Amniotic epithelial cell (primary cell): ENCODE data around the gene STKLD1.
A peak's percentile ranks its signal among the peaks of the same experiment; 100 is the strongest.

Experiments used
- DNase-seq: peaks from one replicate; pipeline ENCODE4 v3.0.0-alpha.2; 2010; ENCODE audit warnings: low read depth

The STKLD1 gene

GRCh38 chr9:133345596-133345995 lies 30.6 kb upstream of the STKLD1 start:
- DNase-seq, result no peak

- no peak for DNase-seq
These were observed 30.0 kb upstream of the STKLD1 start for GRCh38 chr9:133346021-133346785.

GRCh38 chr9:133347515-133347984 lies 28.6 kb upstream of the STKLD1 start:
- DNase-seq, result no peak

- peak; percentile 95 for DNase-seq
These were observed 28.0 kb upstream of the STKLD1 start, which contains the start of the genes MED22 and RPL7A for GRCh38 chr9:133347985-133348717. TSS of gene MED22 (minus strand) at chr9:133348131. CDS start at chr9:133346662, 1,469 bp downstream. TSS of gene RPL7A (plus strand) at chr9:133348218. CDS start at chr9:133348244, 26 bp downstream.

- no peak for DNase-seq
These were observed 27.2 kb upstream of the STKLD1 start for GRCh38 chr9:133348718-133349573.

GRCh38 chr9:133349965-133350616 lies 26.1 kb upstream of the STKLD1 start:
- DNase-seq, result no peak

GRCh38 chr9:133351526-133351907 lies 24.6 kb upstream of the STKLD1 start:
- no peak for DNase-seq

- peak; percentile 61 for DNase-seq
These were observed 24.1 kb upstream of the STKLD1 start for GRCh38 chr9:133351908-133352634.

- DNase-seq, result no peak
These were observed 23.4 kb upstream of the STKLD1 start for GRCh38 chr9:133352635-133353340.

GRCh38 chr9:133353548-133353947 lies 22.6 kb upstream of the STKLD1 start:
- no peak for DNase-seq

- no peak for DNase-seq
These were observed 21.4 kb upstream of the STKLD1 start for GRCh38 chr9:133354766-133355165.

- DNase-seq, result no peak
These were observed 20.2 kb upstream of the STKLD1 start for GRCh38 chr9:133355881-133356357.

GRCh38 chr9:133356391-133357091 lies 19.6 kb upstream of the STKLD1 start, which contains the start of the genes SURF1 and SURF2:
TSS of gene SURF1 (minus strand) at chr9:133356487. CDS start at chr9:133356453, 34 bp downstream.
TSS of gene SURF2 (plus strand) at chr9:133356550. CDS start at chr9:133356593, 43 bp downstream.
- DNase-seq, result peak; percentile 66

- no peak for DNase-seq
These were observed 18.5 kb upstream of the STKLD1 start for GRCh38 chr9:133357656-133358055.

GRCh38 chr9:133359399-133360175 lies 16.6 kb upstream of the STKLD1 start:
- peak; percentile 35 for DNase-seq

GRCh38 chr9:133360400-133361393 lies 15.5 kb upstream of the STKLD1 start:
- no peak for DNase-seq

GRCh38 chr9:133361507-133362092 lies 14.6 kb upstream of the STKLD1 start:
- no peak for DNase-seq
